ENCODE data around the gene PPP2R5A.

- TF ChIP-seq TAF1 (IDR thresholded peaks at IDR 0.05; ENCODE audit: low read depth) (no peak), EP300 (IDR thresholded peaks at IDR 0.05; ENCODE audit: borderline replicate concordance) (no peak), RAD21 (IDR thresholded peaks at IDR 0.05; ENCODE audit: low read depth) (no peak), YY1 (IDR thresholded peaks at IDR 0.05; ENCODE audit: low read depth) (no peak), CEBPB (IDR thresholded peaks at IDR 0.05) (no peak), FOXM1 (IDR thresholded peaks at IDR 0.05; ENCODE audit: borderline replicate concordance, low read depth) (no peak), EGR1 (IDR thresholded peaks at IDR 0.05) (no peak), TCF12 (IDR thresholded peaks at IDR 0.05; ENCODE audit: low read depth) (no peak), ZBTB7A (IDR thresholded peaks at IDR 0.05; ENCODE audit: low read depth) (no peak), USF1 (IDR thresholded peaks at IDR 0.05) (no peak), CREB1 (IDR thresholded peaks at IDR 0.05; ENCODE audit: low read depth) (no peak)
- TF ChIP-seq, protein P1, sequence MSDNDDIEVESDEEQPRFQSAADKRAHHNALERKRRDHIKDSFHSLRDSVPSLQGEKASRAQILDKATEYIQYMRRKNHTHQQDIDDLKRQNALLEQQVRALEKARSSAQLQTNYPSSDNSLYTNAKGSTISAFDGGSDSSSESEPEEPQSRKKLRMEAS (IDR thresholded peaks at IDR 0.05): no peak
- TF ChIP-seq, protein P2, sequence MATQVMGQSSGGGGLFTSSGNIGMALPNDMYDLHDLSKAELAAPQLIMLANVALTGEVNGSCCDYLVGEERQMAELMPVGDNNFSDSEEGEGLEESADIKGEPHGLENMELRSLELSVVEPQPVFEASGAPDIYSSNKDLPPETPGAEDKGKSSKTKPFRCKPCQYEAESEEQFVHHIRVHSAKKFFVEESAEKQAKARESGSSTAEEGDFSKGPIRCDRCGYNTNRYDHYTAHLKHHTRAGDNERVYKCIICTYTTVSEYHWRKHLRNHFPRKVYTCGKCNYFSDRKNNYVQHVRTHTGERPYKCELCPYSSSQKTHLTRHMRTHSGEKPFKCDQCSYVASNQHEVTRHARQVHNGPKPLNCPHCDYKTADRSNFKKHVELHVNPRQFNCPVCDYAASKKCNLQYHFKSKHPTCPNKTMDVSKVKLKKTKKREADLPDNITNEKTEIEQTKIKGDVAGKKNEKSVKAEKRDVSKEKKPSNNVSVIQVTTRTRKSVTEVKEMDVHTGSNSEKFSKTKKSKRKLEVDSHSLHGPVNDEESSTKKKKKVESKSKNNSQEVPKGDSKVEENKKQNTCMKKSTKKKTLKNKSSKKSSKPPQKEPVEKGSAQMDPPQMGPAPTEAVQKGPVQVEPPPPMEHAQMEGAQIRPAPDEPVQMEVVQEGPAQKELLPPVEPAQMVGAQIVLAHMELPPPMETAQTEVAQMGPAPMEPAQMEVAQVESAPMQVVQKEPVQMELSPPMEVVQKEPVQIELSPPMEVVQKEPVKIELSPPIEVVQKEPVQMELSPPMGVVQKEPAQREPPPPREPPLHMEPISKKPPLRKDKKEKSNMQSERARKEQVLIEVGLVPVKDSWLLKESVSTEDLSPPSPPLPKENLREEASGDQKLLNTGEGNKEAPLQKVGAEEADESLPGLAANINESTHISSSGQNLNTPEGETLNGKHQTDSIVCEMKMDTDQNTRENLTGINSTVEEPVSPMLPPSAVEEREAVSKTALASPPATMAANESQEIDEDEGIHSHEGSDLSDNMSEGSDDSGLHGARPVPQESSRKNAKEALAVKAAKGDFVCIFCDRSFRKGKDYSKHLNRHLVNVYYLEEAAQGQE (IDR thresholded peaks at IDR 0.05; ENCODE audit: low read depth): no peak
These were observed 82.4 kb downstream of the PPP2R5A start for GRCh38 chr1:212367474-212368072.
